GM12874 (cell line): Measurements from ENCODE around the gene CCSER1.

Source experiments
- TF ChIP-seq, protein P1 (sequence below): IDR thresholded peaks from 2 replicates; pipeline ENCODE4 v1.5.1; 2011; ENCODE audit warnings: low read depth, mild to moderate bottlenecking, control low read depth, low read length, moderate library complexity; ENCODE audit not compliant: insufficient read depth

CCSER1 gene

DNA sequence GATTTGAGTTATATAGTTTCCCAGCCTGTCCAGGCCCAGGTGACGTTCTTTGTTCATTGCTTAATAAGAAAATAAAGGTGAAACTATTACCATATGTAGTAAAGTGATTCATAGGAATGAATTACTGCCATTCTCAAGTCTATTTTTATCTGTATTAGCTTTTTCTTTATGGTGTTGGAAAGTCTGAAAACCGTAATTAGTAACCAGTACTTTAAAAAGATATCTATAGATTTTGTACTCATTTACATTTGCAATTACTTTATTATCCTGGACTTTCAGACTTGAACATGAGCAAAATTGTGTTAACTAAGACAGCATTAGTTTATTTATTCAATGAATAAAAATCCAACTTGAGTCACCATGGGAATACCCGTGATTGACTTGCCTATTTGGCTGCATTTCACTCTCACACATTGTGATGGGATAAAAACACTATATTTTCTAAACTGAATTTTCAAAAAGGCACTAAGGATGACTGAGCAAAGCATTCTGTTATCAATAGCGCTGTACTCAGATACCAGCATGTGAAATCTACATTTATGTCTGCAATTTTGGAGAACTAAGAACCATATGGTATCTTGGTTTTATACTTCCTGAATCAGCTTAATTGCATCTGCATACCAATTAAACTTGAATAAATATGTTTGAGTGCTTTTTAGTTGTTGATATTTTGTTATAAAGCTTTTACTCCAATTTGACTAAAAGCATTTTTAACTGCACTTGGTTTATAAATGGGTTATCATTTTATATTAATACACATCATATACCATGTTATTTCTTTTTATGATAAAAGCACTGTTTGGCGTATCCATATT is 154.6 kb downstream of the CCSER1 start:
- TF ChIP-seq, protein P1, sequence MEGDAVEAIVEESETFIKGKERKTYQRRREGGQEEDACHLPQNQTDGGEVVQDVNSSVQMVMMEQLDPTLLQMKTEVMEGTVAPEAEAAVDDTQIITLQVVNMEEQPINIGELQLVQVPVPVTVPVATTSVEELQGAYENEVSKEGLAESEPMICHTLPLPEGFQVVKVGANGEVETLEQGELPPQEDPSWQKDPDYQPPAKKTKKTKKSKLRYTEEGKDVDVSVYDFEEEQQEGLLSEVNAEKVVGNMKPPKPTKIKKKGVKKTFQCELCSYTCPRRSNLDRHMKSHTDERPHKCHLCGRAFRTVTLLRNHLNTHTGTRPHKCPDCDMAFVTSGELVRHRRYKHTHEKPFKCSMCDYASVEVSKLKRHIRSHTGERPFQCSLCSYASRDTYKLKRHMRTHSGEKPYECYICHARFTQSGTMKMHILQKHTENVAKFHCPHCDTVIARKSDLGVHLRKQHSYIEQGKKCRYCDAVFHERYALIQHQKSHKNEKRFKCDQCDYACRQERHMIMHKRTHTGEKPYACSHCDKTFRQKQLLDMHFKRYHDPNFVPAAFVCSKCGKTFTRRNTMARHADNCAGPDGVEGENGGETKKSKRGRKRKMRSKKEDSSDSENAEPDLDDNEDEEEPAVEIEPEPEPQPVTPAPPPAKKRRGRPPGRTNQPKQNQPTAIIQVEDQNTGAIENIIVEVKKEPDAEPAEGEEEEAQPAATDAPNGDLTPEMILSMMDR = no peak

DNA sequence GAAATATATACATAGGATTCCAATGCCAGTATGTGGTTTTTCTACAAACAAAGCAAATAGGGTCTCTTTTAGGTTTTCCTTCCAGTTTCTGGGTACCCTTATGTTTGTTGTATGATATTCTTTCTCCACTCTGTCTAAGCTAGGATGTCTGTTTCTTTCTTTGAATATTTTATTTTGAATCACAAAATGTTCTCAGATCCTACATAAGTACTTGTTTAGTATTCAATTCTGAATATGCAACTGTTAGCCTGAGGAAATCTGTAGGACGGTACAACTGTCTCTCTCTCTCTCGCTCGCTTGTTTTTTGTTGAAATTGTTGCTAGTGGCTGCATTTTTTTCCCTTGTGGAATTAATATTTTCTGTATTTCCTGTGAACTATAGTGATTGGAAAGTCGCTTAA is 163.2 kb downstream of the CCSER1 start:
- TF ChIP-seq, protein P1 = no peak

DNA sequence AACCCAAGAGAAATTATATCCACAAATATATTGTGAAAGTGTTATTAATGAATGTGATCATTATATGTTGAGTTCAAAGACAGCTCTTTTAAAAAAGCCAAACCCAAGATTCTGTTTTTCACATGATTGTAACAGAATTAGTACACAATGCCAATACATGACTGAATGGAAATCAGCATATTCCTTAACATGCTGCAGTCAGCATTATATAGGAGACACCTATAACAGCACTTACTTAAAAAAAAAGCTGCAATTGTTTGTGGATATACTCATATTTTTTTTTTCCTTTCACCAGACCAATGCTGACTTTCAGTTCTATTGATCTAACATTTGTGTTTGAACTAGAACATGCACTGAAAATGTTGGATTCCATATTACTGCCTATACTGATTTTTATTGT is 165.2 kb downstream of the CCSER1 start:
- TF ChIP-seq, protein P1 = no peak

DNA sequence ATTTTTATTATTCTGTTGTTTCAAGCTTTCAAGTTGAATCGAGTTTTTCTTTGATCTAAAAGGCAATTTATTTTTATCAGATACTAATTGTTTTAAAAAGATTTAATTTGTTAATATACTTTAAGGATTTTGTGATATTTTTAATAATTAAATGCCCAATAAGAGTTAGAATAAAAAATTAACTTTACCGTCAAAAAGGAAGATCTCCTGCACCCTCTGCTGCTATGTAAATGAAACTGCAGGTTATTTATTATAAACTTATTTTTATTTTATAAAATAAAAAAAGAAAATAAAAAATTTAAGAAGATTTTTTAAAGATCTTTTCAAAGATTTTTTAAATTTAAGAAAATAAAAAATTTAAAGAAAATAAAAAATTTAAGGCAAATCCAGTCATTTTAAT is 166.1 kb downstream of the CCSER1 start:
- TF ChIP-seq, protein P1 = no peak

DNA sequence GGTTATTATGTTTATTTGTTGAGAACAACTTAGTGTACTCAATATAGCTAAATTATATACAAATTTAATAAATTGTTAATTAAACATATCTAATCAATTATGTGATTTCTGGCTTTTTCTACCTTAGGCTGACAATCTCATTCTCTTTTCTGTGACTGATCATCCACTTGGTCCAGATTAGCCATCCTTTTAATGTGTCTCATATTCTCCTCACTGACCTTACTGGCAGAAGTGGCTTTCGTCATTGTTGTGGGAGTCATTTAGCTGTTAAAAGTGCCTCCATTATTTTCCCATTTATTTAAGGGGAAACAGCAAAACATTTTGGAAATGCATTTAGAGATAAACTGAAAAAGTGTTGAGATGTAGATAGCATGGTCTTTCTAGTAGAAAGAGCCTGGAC is 172.2 kb downstream of the CCSER1 start:
- TF ChIP-seq, protein P1 = no peak

DNA sequence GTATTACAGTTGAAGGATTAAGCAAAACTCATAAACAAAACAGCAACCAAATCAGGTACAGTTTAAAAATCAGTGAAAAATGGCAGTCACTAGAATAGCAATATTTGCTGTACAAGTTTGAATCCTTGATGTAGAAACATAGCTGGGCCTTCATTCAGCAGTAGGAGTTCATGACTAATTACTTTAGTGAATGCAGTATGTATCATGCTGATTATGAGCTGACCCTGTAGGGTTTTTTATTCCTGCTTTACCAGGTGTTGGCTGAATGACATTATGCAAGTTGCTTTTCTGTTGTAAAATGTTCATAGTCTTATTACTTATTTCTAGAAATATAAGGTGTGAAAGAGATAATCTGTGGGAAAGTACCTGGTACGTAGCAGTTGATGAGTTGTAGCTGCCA is 179.6 kb downstream of the CCSER1 start:
- TF ChIP-seq, protein P1 = no peak

DNA sequence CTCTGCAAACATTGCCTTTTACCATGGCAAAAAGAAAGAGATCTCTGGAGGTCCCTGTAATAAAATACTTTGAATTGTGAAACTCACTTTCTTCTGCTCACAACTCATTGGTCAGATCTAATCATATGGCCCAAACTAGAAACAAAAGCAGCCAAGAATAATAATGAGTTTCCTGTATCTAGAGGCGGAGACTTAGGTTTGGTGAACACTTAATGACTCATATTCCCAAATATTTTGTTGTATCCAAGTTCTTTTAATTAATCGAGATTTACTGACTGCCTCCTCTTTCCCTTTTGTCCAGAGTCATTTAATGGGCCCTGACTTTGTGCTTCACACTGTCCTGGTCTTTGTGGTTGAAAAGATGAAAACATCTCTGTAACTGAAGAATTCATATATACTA is 190.6 kb downstream of the CCSER1 start:
- TF ChIP-seq, protein P1 = no peak
